B cell (primary cell): ENCODE results near the gene LRRC2. TPM values are rescaled to one million over a fixed set of nuclear protein-coding genes. Genes with fewer than 3 reads are reported as not detected.
"Not testable (repeated sequence)": the region's sequence is repeated elsewhere in the genome, so short reads cannot be mapped to it uniquely, and the experiment has no call there.

Experiments
- ATAC-seq: fragments of 200-7000 bp; cut with Tn5 transposase; one replicate; pipeline ENCODE4 v1.10.0; 2021; ENCODE audit warnings: low read depth, mild to moderate bottlenecking, moderate number of reproducible peaks, moderate library complexity
- CTCF ChIA-PET: fragments of 350-600 bp; sonication (Branson Sonifier 250); formaldehyde crosslinking; loops from one replicate; lab custom pipeline; 2021; ENCODE audit warnings: antibody characterized with exemption, inconsistent platforms; lab: Charles Lee
- POLR2A ChIA-PET: fragments of 350-600 bp; sonication (Branson Sonifier 250); formaldehyde crosslinking; loops from one replicate; lab custom pipeline; 2021; ENCODE audit warnings: antibody characterized with exemption; lab: Charles Lee
- DNase-seq: peaks from one replicate; pipeline ENCODE4 v3.0.0; 2013
- H2AFZ ChIP-seq: 2 replicates; pipeline ENCODE4 v1.6.1; 2012; ENCODE audit warnings: mild to moderate bottlenecking, low read depth, low read length; ENCODE audit not compliant: insufficient read depth, poor library complexity, severe bottlenecking
- H3K27ac ChIP-seq, 2 donors: 1 replicate in 1 of 2; 2 replicates in 1 of 2; pipeline ENCODE4 v1.5.1; 2012 to 2013; ENCODE audit warnings: low read length in 2 of 2, mild to moderate bottlenecking in 2 of 2, moderate library complexity in 1 of 2
- H3K27me3 ChIP-seq, 4 experiments: fragments of 200-600 bp in 1 of 4; sonication (generic) in 1 of 4; replicated peaks in 1 of 4; 1 replicate in 2 of 4; 2 replicates in 2 of 4; pipeline versions ENCODE4 v1.6.1 to v1.7.0; 2013 to 2016; ENCODE audit warnings: low read length in 3 of 4, mild to moderate bottlenecking in 2 of 4, mixed read lengths in 1 of 4, moderate library complexity in 1 of 4; ENCODE audit not compliant: insufficient read depth in 4 of 4, control insufficient read depth in 3 of 4; ENCODE audit errors: control extremely low read depth in 1 of 4
- H3K36me3 ChIP-seq, 2 experiments: replicated peaks in 1 of 2; 1 replicate in 1 of 2; 2 replicates in 1 of 2; pipeline versions ENCODE4 v1.6.1 to v1.7.1; 2013; ENCODE audit warnings: low read length in 1 of 2; ENCODE audit not compliant: insufficient read depth in 2 of 2, control insufficient read depth in 1 of 2; ENCODE audit errors: control extremely low read depth in 1 of 2, extremely low read depth in 1 of 2
- H3K4me1 ChIP-seq, 2 donors: fragments of 200-600 bp in 1 of 2; sonication (generic) in 1 of 2; 1 replicate in 1 of 2; 2 replicates in 1 of 2; pipeline versions ENCODE4 v1.5.1 to v1.6.1; 2013 to 2017; ENCODE audit warnings: low read length in 2 of 2; ENCODE audit not compliant: control insufficient read depth in 2 of 2, insufficient read depth in 2 of 2
- H3K4me2 ChIP-seq: replicated peaks from 2 replicates; pipeline ENCODE3; 2012; ENCODE audit warnings: mild to moderate bottlenecking, low read depth, low read length; ENCODE audit not compliant: poor library complexity, severe bottlenecking
- H3K4me3 ChIP-seq, 5 experiments: fragments of 200-600 bp in 1 of 5; sonication (generic) in 1 of 5; 1 replicate in 3 of 5; 2 replicates in 2 of 5; pipeline versions ENCODE4 v1.5.1 to v1.7.0; 2011 to 2016; ENCODE audit warnings: low read length in 4 of 5, mild to moderate bottlenecking in 4 of 5, low read depth in 2 of 5, control low read depth in 1 of 5, moderate library complexity in 1 of 5; ENCODE audit not compliant: insufficient read depth in 1 of 5; ENCODE audit errors: control extremely low read depth in 1 of 5, extremely low read depth in 1 of 5
- H3K79me2 ChIP-seq: fragments of 200-600 bp; sonication (generic); one replicate; pipeline ENCODE4 v1.6.0; 2016; ENCODE audit warnings: low read length; ENCODE audit not compliant: control insufficient read depth, insufficient read depth
- H3K9ac ChIP-seq: fragments of 200-600 bp; sonication (generic); 2 replicates; pipeline ENCODE4 v1.6.1; 2017; ENCODE audit warnings: mild to moderate bottlenecking, low read length, moderate library complexity
- H3K9me3 ChIP-seq, 3 donors: one replicate each; pipeline versions ENCODE4 v1.6.1 to v1.7.1; 2013; ENCODE audit warnings: low read length in 2 of 3; ENCODE audit not compliant: control insufficient read depth in 2 of 3, insufficient read depth in 1 of 3; ENCODE audit errors: control extremely low read depth in 1 of 3
- H4K20me1 ChIP-seq: 2 replicates; pipeline ENCODE4 v1.6.0; 2012; ENCODE audit warnings: mild to moderate bottlenecking, low read length; ENCODE audit not compliant: insufficient read depth, control insufficient read depth, poor library complexity, severe bottlenecking
- H3K27ac Mint-ChIP-seq: one replicate; pipeline ENCODE4 v1.8.0; 2021; ENCODE audit warnings: mixed read lengths
- H3K27me3 Mint-ChIP-seq: one replicate; pipeline ENCODE4 v1.8.0; 2021; ENCODE audit warnings: mixed read lengths
- H3K4me1 Mint-ChIP-seq: one replicate; pipeline ENCODE4 v1.8.0; 2021; ENCODE audit warnings: mixed read lengths
- H3K4me3 Mint-ChIP-seq: one replicate; pipeline ENCODE4 v1.8.0; 2021; ENCODE audit warnings: mixed read lengths
- H3K9me3 Mint-ChIP-seq: one replicate; pipeline ENCODE4 v1.8.0; 2022; ENCODE audit warnings: mixed read lengths; ENCODE audit not compliant: insufficient read depth
- CTCF ChIP-seq: fragments of 200-600 bp; IDR thresholded peaks from one replicate; pipeline ENCODE4 v1.8.0; 2022; ENCODE audit warnings: antibody characterized with exemption, mild to moderate bottlenecking
- EZH2 ChIP-seq: IDR thresholded peaks from 2 replicates; pipeline ENCODE4 v1.6.1; 2012; ENCODE audit warnings: borderline replicate concordance, low read depth, mild to moderate bottlenecking, moderate library complexity, low read length; ENCODE audit not compliant: insufficient read depth, poor library complexity, severe bottlenecking
- WGBS: methylation state at CpG from one replicate; pipeline ENCODE4 v1.1.5; 2013; ENCODE audit warnings: missing lambda C conversion rate; ENCODE audit not compliant: insufficient coverage; 5-methylcytosine and 5-hydroxymethylcytosine counted together
- intact Hi-C: fragments of 100-400 bp; cut with micrococcal nuclease; formaldehyde crosslinking; loops from one replicate; pipeline ENCODE4 v1.10.0; 2022
- polyA plus RNA-seq: library from polyadenylated mRNA; depleted of rRNA; stranded (reverse); fragments of >200 nt; gene quantifications from 2 replicates; pipeline ENCODE4 v1.2.3, GENCODE V29; 2012
- total RNA-seq, 2 donors: library from RNA; stranded (reverse); fragments of 120-200 nt in 1 of 2; gene quantifications; 1 replicate in 1 of 2; 2 replicates in 1 of 2; pipeline versions ENCODE4 v1.2.3 to v1.2.4, GENCODE V29; 2013 to 2022

Gene LRRC2
- total and polyA plus RNA-seq, 2 donors (not counting 1 experiment from before 2014, with no cell fraction given), result 0.04 TPM; not detected in 1

- peaks cover 23% of the 10 kb centered on the region for H3K27me3 Mint-ChIP-seq
- Histone ChIP-seq H3K4me3 (peak overlapping the region; percentile 6 to 69 (median 39)), H3K4me2 (peak overlapping the region; percentile 71), H3K4me1 (peaks cover 56 to 67% of the 10 kb centered on the region in 2 donors), H3K36me3 (no peaks in the 10 kb centered on the region), H3K27ac (peak overlapping the region; percentile 89), H3K9ac (peak overlapping the region; percentile 63), H4K20me1 (no peaks in the 10 kb centered on the region), H2AFZ (no peak overlapping the region), H3K27me3 (peaks cover 0 to 13% (median 5%) of the 10 kb centered on the region in 4 experiments), H3K9me3 (peaks cover 0 to 4% (median 0%) of the 10 kb centered on the region in 3 donors), H3K79me2 (no peaks in the 10 kb centered on the region)
- intact Hi-C loops, result loop anchor here (1.0 to 5.0 kb wide), 4 partner anchors 19 to 442 kb away; no protein-coding TSS in a partner anchor
- TF ChIP-seq EZH2, result no peak
- no peak for TF ChIP-seq CTCF
- ChIA-PET POLR2A (interaction anchor here (1.0 to 3.1 kb wide), 7 partner anchors 10 to 352 kb away, joined by 3 to 26 read pairs (median 4); no protein-coding TSS in a partner anchor), CTCF (interaction anchor here (0.9 to 7.3 kb wide), 17 partner anchors 11 to 168 kb away, joined by 3 to 156 read pairs (median 5); partner anchors contain the start of genes CCR5 and RTP3)
- peaks cover 68% of the 10 kb centered on the region for H3K4me1 Mint-ChIP-seq
- WGBS, result 0% methylated on average over 8 of the region's 14 CpGs
- ATAC-seq (peak; percentile 85), DNase-seq (peak; percentile 96)
- peak overlapping the region; percentile 93 for H3K27ac Mint-ChIP-seq
- no peaks in the 10 kb centered on the region for H3K9me3 Mint-ChIP-seq
- peak overlapping the region; percentile 80 for H3K4me3 Mint-ChIP-seq
Observed at GRCh38 chr3:46538803-46539442, 27.2 kb downstream of the LRRC2 start.

GRCh38 chr3:46538425-46538802 lies 27.7 kb downstream of the LRRC2 start:
- Histone ChIP-seq H3K4me1 (peaks cover 56 to 67% of the 10 kb centered on the region in 2 donors), H3K9ac (peak overlapping the region; percentile 20), H3K27me3 (peaks cover 0 to 13% (median 5%) of the 10 kb centered on the region in 4 experiments), H3K4me2 (peak overlapping the region; percentile 71), H3K4me3 (peak overlapping the region in 2 of 5 experiments; percentile 39 to 69), H3K27ac (peak overlapping the region; percentile 89)
- Mint-ChIP-seq H3K4me1 (peaks cover 68% of the 10 kb centered on the region), H3K27me3 (peaks cover 23% of the 10 kb centered on the region), H3K4me3 (peak overlapping the region; percentile 80), H3K27ac (peak overlapping the region; percentile 93)
- POLR2A ChIA-PET, result interaction anchor here (1.0 to 3.1 kb wide), 7 partner anchors 11 to 351 kb away, joined by 3 to 26 read pairs (median 4); no protein-coding TSS in a partner anchor
- not testable (repeated sequence) for ATAC-seq, H3K9me3 ChIP-seq, H4K20me1 ChIP-seq, H3K79me2 ChIP-seq, DNase-seq, H3K9me3 Mint-ChIP-seq, H2AFZ ChIP-seq, H3K36me3 ChIP-seq
- intact Hi-C loops, result loop anchor here (5.0 kb wide), 1 partner anchor 441 kb away; no protein-coding TSS in a partner anchor
- WGBS, result 40% methylated on average over 1 of the region's 5 CpGs
- CTCF ChIA-PET, result interaction anchor here (0.9 to 7.3 kb wide), 16 partner anchors 11 to 352 kb away, joined by 3 to 156 read pairs (median 6); partner anchors contain the start of gene RTP3
